ENCODE results near the gene BAZ2B. TPM values are rescaled to one million over a fixed set of nuclear protein-coding genes. Genes with fewer than 3 reads are reported as not detected.
A peak's percentile ranks its signal among the peaks of the same experiment; 100 is the strongest.

BAZ2B gene
- total and polyA plus RNA-seq, 2 experiments from 2014 or later, result 51.7 to 62.9 TPM

DNA sequence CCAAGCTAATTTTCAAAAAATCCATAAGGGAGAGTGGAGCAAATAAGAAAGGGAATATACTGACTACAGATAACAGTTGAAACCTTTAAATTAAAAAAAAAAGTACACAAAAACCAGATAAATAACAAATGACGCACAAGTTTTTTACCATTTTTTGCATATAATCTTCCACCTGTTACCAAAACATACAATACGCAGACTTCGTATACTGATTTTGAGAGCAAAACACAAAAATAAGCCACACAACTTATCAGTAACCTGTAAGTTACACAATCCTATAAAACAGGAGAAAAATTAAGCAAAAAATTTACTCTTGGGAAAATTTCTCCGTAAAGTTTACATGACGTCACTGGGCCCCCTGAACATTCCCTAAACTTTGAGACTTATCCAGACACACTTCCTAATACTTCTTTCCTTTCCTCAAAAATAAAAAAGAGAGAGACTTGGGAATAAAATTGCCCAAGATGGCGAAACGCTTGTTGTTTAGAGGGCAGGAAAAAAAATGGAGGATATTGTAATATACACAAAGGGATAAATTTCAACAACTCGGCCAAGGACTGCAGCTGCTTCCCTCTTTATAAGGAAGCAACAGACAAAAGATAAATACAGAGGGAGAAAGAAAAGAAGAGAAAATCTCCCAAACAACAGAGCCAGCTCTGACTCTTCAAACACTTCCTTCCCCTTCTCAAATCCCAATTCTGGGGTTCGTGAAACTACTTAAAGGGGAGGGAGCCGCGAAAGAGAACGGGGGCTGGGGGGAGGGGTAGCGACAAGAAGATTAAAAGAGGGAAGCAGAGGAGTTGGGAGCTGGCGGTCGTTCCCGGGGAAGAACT is 1.6 kb downstream of the BAZ2B start:
- H3K4me1 ChIP-seq (ENCODE audit: insufficient read depth), result peaks cover 34% of the 10 kb centered on the region
- Mint-ChIP-seq H3K27ac (peak overlapping the region; percentile 100), H3K9me3 (no peaks in the 10 kb centered on the region), H3K4me3 (peak overlapping the region; percentile 86), H3K4me1 (peaks cover 35% of the 10 kb centered on the region), H3K27me3 (ENCODE audit: insufficient read depth, low read depth, poor library complexity) (peaks cover 5% of the 10 kb centered on the region), H3K36me3 (ENCODE audit: low read depth) (peaks cover 4% of the 10 kb centered on the region)
- peaks cover 63% of the 10 kb centered on the region for H3K79me2 ChIP-seq (replicated peaks; ENCODE audit: insufficient read depth)
- H3K27me3 ChIP-seq (ENCODE audit: insufficient read depth), result no peaks in the 10 kb centered on the region
- H3K4me2 ChIP-seq, result peak overlapping the region; percentile 77
- peak overlapping the region; percentile 99 for H3K27ac ChIP-seq (ENCODE audit: low read depth)
- peak overlapping the region; percentile 54 for H3K4me3 ChIP-seq
- no peaks in the 10 kb centered on the region for H3F3A ChIP-seq (replicated peaks; ENCODE audit: low read depth)
- H3K36me3 ChIP-seq (ENCODE audit: insufficient read depth), result no peaks in the 10 kb centered on the region
- no peak for ATAC-seq
- TF ChIP-seq ETS1 (IDR thresholded peaks at IDR 0.05) (no peak), STAT1 (IDR thresholded peaks at IDR 0.05; ENCODE audit: unreplicated experiment) (no peak), JUNB (IDR thresholded peaks at IDR 0.05; ENCODE audit: unreplicated experiment) (no peak), CREB1 (CRISPR knock-in tag; IDR thresholded peaks at IDR 0.05; ENCODE audit: low read depth) (peak; percentile 87)
- no peaks in the 10 kb centered on the region for H3K9me2 ChIP-seq (ENCODE audit: insufficient read depth)
- H2AFZ ChIP-seq, result no peak overlapping the region
- peak; percentile 88 for DNase-seq (ENCODE audit: low spot score)
- H4K20me1 ChIP-seq (replicated peaks; ENCODE audit: insufficient read depth), result no peaks in the 10 kb centered on the region

- no peaks in the 10 kb centered on the region for H3K36me3 ChIP-seq (ENCODE audit: insufficient read depth)
- Mint-ChIP-seq H3K4me3 (peak overlapping the region; percentile 86), H3K27ac (peak overlapping the region; percentile 100), H3K27me3 (ENCODE audit: insufficient read depth, low read depth, poor library complexity) (peaks cover 5% of the 10 kb centered on the region), H3K9me3 (no peaks in the 10 kb centered on the region), H3K4me1 (peaks cover 41% of the 10 kb centered on the region), H3K36me3 (ENCODE audit: low read depth) (peaks cover 4% of the 10 kb centered on the region)
- H3K4me3 ChIP-seq, result peak overlapping the region; percentile 54
- H4K20me1 ChIP-seq (replicated peaks; ENCODE audit: insufficient read depth), result no peaks in the 10 kb centered on the region
- peaks cover 30% of the 10 kb centered on the region for H3K4me1 ChIP-seq (ENCODE audit: insufficient read depth)
- DNase-seq (ENCODE audit: low spot score) (peak; percentile 27), ATAC-seq (no peak)
- no peak overlapping the region for H2AFZ ChIP-seq
- H3K9me2 ChIP-seq (ENCODE audit: insufficient read depth), result no peaks in the 10 kb centered on the region
- TF ChIP-seq EZH2phosphoT487 (IDR thresholded peaks at IDR 0.05; ENCODE audit: unreplicated experiment) (no peak), ZNF114 (CRISPR knock-in tag; IDR thresholded peaks at IDR 0.05) (no peak), ZNF331 (CRISPR knock-in tag; IDR thresholded peaks at IDR 0.05; ENCODE audit: low read depth) (no peak), STAT1 (IDR thresholded peaks at IDR 0.05; ENCODE audit: unreplicated experiment) (no peak), EZH2 (IDR thresholded peaks at IDR 0.05; ENCODE audit: low read depth, unreplicated experiment) (no peak)
- TF ChIP-seq, protein P1, sequence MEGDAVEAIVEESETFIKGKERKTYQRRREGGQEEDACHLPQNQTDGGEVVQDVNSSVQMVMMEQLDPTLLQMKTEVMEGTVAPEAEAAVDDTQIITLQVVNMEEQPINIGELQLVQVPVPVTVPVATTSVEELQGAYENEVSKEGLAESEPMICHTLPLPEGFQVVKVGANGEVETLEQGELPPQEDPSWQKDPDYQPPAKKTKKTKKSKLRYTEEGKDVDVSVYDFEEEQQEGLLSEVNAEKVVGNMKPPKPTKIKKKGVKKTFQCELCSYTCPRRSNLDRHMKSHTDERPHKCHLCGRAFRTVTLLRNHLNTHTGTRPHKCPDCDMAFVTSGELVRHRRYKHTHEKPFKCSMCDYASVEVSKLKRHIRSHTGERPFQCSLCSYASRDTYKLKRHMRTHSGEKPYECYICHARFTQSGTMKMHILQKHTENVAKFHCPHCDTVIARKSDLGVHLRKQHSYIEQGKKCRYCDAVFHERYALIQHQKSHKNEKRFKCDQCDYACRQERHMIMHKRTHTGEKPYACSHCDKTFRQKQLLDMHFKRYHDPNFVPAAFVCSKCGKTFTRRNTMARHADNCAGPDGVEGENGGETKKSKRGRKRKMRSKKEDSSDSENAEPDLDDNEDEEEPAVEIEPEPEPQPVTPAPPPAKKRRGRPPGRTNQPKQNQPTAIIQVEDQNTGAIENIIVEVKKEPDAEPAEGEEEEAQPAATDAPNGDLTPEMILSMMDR (conservative IDR thresholded peaks at IDR 0.05; ENCODE audit: low read depth in 2 of 2), result no peak
- TF ChIP-seq, protein P2, sequence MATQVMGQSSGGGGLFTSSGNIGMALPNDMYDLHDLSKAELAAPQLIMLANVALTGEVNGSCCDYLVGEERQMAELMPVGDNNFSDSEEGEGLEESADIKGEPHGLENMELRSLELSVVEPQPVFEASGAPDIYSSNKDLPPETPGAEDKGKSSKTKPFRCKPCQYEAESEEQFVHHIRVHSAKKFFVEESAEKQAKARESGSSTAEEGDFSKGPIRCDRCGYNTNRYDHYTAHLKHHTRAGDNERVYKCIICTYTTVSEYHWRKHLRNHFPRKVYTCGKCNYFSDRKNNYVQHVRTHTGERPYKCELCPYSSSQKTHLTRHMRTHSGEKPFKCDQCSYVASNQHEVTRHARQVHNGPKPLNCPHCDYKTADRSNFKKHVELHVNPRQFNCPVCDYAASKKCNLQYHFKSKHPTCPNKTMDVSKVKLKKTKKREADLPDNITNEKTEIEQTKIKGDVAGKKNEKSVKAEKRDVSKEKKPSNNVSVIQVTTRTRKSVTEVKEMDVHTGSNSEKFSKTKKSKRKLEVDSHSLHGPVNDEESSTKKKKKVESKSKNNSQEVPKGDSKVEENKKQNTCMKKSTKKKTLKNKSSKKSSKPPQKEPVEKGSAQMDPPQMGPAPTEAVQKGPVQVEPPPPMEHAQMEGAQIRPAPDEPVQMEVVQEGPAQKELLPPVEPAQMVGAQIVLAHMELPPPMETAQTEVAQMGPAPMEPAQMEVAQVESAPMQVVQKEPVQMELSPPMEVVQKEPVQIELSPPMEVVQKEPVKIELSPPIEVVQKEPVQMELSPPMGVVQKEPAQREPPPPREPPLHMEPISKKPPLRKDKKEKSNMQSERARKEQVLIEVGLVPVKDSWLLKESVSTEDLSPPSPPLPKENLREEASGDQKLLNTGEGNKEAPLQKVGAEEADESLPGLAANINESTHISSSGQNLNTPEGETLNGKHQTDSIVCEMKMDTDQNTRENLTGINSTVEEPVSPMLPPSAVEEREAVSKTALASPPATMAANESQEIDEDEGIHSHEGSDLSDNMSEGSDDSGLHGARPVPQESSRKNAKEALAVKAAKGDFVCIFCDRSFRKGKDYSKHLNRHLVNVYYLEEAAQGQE (IDR thresholded peaks at IDR 0.05; ENCODE audit: unreplicated experiment), result no peak
- H3F3A ChIP-seq (replicated peaks; ENCODE audit: low read depth), result no peaks in the 10 kb centered on the region
- H3K4me2 ChIP-seq, result peak overlapping the region; percentile 77
- peak overlapping the region; percentile 99 for H3K27ac ChIP-seq (ENCODE audit: low read depth)
- H3K79me2 ChIP-seq (replicated peaks; ENCODE audit: insufficient read depth), result peaks cover 72% of the 10 kb centered on the region
- no peaks in the 10 kb centered on the region for H3K27me3 ChIP-seq (ENCODE audit: insufficient read depth)
These were observed 2.6 kb downstream of the BAZ2B start for GRCh38 chr2:159613651-159614285.

Data from GM23338 (cell line).